GM23248 (cell line): ENCODE measurements around the gene FGF10.

Experiments
- EZH2 ChIP-seq: fragments of 200-600 bp; sonication (generic); IDR thresholded peaks from 2 replicates; pipeline ENCODE4 v1.6.1; 2018; ENCODE audit warnings: antibody characterized with exemption, mild to moderate bottlenecking; ENCODE audit not compliant: insufficient read depth, poor library complexity, severe bottlenecking
- EZH2phosphoT487 ChIP-seq: fragments of 200-600 bp; sonication (generic); IDR thresholded peaks from 2 replicates; pipeline ENCODE4 v1.6.1; 2018; ENCODE audit warnings: antibody characterized with exemption, moderate library complexity, mild to moderate bottlenecking, low read depth; ENCODE audit not compliant: insufficient read depth

DNA sequence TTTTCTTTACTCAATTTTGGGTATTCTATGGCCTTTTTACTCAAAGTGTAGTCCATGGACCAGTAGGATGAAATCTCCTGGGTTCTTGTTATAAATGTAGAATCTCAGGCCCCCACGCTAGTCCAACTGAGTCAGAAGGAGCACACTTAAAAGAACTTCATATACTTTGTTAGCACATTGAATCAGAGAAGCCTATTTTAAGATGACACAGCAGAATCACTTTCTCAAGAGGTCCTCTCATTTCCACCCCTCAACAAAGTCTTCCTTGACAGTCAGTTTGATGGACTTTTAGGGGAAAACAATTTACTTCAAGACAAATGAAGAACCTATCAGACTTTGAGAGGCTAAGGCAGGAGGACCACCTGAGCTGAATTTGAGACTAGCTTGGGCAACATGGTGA, 37.7 kb upstream of the FGF10 start:
- TF ChIP-seq EZH2phosphoT487 (no peak), EZH2 (no peak)
